MM.1S (cell line): ENCODE results near the gene ULK4.

ENCODE experiments used
- EZH2 ChIP-seq: fragments of 300-600 bp; sonication (generic); optimal IDR thresholded peaks from 2 replicates; pipeline ENCODE3; 2017; ENCODE audit warnings: low read depth, mild to moderate bottlenecking, antibody characterized with exemption, low read length, mixed read lengths
- EZH2phosphoT487 ChIP-seq: fragments of 300-600 bp; sonication (generic); IDR thresholded peaks from 2 replicates; pipeline ENCODE4 v1.6.1; 2018; ENCODE audit warnings: antibody characterized with exemption, low read length
- TF ChIP-seq, protein P1 (sequence below): fragments of 300-600 bp; sonication (generic); IDR thresholded peaks from 2 replicates; pipeline ENCODE4 v1.5.1; 2016; ENCODE audit warnings: antibody characterized with exemption, low read length, mixed read lengths

DNA sequence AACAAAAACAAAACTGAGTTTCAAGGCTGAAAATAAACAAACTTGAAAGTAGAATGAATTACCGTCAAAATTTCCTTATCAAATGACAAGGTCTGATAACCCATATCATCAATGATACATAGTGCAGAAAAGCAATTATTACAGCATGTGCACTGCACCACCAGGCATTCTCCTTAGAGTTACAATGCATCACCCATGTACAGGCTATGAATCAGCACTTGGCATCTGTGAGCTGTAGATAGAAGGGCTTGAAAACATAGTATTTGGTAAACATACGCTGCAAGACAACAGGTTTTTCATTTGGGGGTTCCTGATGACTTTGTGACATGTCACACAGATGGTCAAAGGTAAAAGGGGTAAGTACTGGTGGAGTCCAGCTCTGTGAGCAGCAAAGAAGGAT, 497.5 kb downstream of the ULK4 start:
- TF ChIP-seq, protein P1, sequence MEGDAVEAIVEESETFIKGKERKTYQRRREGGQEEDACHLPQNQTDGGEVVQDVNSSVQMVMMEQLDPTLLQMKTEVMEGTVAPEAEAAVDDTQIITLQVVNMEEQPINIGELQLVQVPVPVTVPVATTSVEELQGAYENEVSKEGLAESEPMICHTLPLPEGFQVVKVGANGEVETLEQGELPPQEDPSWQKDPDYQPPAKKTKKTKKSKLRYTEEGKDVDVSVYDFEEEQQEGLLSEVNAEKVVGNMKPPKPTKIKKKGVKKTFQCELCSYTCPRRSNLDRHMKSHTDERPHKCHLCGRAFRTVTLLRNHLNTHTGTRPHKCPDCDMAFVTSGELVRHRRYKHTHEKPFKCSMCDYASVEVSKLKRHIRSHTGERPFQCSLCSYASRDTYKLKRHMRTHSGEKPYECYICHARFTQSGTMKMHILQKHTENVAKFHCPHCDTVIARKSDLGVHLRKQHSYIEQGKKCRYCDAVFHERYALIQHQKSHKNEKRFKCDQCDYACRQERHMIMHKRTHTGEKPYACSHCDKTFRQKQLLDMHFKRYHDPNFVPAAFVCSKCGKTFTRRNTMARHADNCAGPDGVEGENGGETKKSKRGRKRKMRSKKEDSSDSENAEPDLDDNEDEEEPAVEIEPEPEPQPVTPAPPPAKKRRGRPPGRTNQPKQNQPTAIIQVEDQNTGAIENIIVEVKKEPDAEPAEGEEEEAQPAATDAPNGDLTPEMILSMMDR = no peak
- TF ChIP-seq EZH2phosphoT487 (no peak), EZH2 (no peak)
